Body of pancreas (tissue), 4 donors: ENCODE data around the gene NR2C2.

ENCODE experiments used
- POLR2A ChIP-seq, 3 donors: fragments of 450-650 bp; IDR thresholded peaks; one replicate each; pipeline ENCODE4 v1.6.1; 2016; ENCODE audit warnings: antibody characterized with exemption in 3 of 3, mild to moderate bottlenecking in 2 of 3
- TF ChIP-seq, protein P1 (sequence below), 7 experiments: fragments of 450-650 bp in 4 of 7; fragments of 200-600 bp in 3 of 7; sonication (generic) in 3 of 7; IDR thresholded peaks; one replicate each; pipeline ENCODE4 v1.5.1; 2016 to 2019; ENCODE audit warnings: antibody characterized with exemption in 7 of 7

- TF ChIP-seq, protein P1, sequence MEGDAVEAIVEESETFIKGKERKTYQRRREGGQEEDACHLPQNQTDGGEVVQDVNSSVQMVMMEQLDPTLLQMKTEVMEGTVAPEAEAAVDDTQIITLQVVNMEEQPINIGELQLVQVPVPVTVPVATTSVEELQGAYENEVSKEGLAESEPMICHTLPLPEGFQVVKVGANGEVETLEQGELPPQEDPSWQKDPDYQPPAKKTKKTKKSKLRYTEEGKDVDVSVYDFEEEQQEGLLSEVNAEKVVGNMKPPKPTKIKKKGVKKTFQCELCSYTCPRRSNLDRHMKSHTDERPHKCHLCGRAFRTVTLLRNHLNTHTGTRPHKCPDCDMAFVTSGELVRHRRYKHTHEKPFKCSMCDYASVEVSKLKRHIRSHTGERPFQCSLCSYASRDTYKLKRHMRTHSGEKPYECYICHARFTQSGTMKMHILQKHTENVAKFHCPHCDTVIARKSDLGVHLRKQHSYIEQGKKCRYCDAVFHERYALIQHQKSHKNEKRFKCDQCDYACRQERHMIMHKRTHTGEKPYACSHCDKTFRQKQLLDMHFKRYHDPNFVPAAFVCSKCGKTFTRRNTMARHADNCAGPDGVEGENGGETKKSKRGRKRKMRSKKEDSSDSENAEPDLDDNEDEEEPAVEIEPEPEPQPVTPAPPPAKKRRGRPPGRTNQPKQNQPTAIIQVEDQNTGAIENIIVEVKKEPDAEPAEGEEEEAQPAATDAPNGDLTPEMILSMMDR (IDR thresholded peaks at IDR 0.05): no peak
- TF ChIP-seq POLR2A (IDR thresholded peaks at IDR 0.05): no peak
These were observed 116.4 kb downstream of the NR2C2 start for GRCh38 chr3:15063656-15064286.
